Tibial nerve (tissue), 4 donors: Measurements from ENCODE around the gene ARHGEF5. TPM values are rescaled to one million over a fixed set of nuclear protein-coding genes. Genes with fewer than 3 reads are reported as not detected.
"Not testable (repeated sequence)": the region's sequence is repeated elsewhere in the genome, so short reads cannot be mapped to it uniquely, and the experiment has no call there.

Experiments
- DNase-seq, 2 donors: peaks; one replicate each; pipeline ENCODE4 v3.0.0-alpha.2; 2019; ENCODE audit warnings: low spot score in 2 of 2
- H3K27ac ChIP-seq, 4 donors: fragments of 200-600 bp; sonication (generic) in 3 of 4; one replicate each; pipeline ENCODE4 v1.5.1; 2017 to 2019; ENCODE audit warnings: mild to moderate bottlenecking in 1 of 4
- H3K27me3 ChIP-seq, 2 donors: fragments of 200-600 bp; sonication (generic) in 1 of 2; one replicate each; pipeline versions ENCODE4 v1.5.1 to v1.6.0; 2017 to 2019
- H3K36me3 ChIP-seq, 3 donors: fragments of 200-600 bp; sonication (generic); one replicate each; pipeline ENCODE4 v1.5.1; 2018 to 2019
- H3K4me1 ChIP-seq, 4 donors: fragments of 200-600 bp; sonication (generic) in 3 of 4; one replicate each; pipeline ENCODE4 v1.5.1; 2017 to 2019
- H3K4me3 ChIP-seq, 4 donors: fragments of 200-600 bp; sonication (generic) in 3 of 4; one replicate each; pipeline ENCODE4 v1.5.1; 2017 to 2019; ENCODE audit warnings: mild to moderate bottlenecking in 1 of 4, moderate library complexity in 1 of 4
- H3K9me3 ChIP-seq, 4 donors: fragments of 200-600 bp; sonication (generic) in 3 of 4; one replicate each; pipeline ENCODE4 v1.5.1; 2017 to 2019
- EP300 ChIP-seq, 2 donors: sonication (generic); formaldehyde crosslinking; IDR thresholded peaks; one replicate each; pipeline ENCODE4 v1.6.1; 2017; ENCODE audit warnings: antibody characterized with exemption in 2 of 2, mild to moderate bottlenecking in 1 of 2
- POLR2A ChIP-seq, 2 donors: fragments of 450-650 bp; IDR thresholded peaks; one replicate each; pipeline ENCODE4 v1.6.1; 2017; ENCODE audit warnings: antibody characterized with exemption in 2 of 2, mild to moderate bottlenecking in 2 of 2, moderate library complexity in 2 of 2
- WGBS, 2 donors: methylation state at CpG; one replicate each; pipeline ENCODE4 v1.1.5; 2018; 5-methylcytosine and 5-hydroxymethylcytosine counted together
- total RNA-seq, 4 donors: library from RNA; depleted of rRNA; stranded (reverse); fragments of >200 nt; gene quantifications; one replicate each; pipeline ENCODE4 v1.1.0, GENCODE V29; 2016
- TF ChIP-seq, protein P1 (sequence below), 5 experiments: fragments of 200-600 bp in 3 of 5; fragments of 450-650 bp in 2 of 5; sonication (generic) in 3 of 5; IDR thresholded peaks; one replicate each; pipeline ENCODE4 v1.5.1; 2016 to 2019; ENCODE audit warnings: antibody characterized with exemption in 5 of 5, mild to moderate bottlenecking in 3 of 5, moderate library complexity in 2 of 5

Gene ARHGEF5
- total RNA-seq, 4 donors from 2014 or later = 5.9 to 13.2 (median 10.4) TPM

DNA sequence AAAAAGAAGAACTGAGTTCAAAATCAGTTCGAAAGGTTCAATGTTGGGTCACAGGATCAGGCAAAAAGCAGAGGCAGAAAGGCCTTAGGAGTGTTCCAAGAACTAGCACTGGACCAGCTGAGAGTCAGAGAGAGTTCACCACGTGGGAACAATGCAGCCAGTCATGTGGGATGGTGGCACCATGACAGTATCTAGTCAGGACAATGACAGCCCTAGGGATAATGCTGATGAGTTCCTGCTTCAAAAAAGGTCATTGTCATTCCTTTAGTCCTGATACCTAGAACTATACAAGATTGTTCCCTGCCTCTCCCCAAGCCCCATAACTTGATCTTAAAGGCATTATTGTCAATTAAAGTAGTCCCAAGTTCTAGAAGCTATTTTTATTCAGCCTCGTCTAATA, 3.5 kb upstream of the ARHGEF5 start:
- not testable (repeated sequence) for DNase-seq, H3K9me3 ChIP-seq, H3K4me3 ChIP-seq, H3K27ac ChIP-seq, H3K4me1 ChIP-seq, H3K36me3 ChIP-seq, H3K27me3 ChIP-seq
- WGBS, 2 donors = 48 to 49% methylated on average over 1 to 2 of the region's 3 CpGs

DNA sequence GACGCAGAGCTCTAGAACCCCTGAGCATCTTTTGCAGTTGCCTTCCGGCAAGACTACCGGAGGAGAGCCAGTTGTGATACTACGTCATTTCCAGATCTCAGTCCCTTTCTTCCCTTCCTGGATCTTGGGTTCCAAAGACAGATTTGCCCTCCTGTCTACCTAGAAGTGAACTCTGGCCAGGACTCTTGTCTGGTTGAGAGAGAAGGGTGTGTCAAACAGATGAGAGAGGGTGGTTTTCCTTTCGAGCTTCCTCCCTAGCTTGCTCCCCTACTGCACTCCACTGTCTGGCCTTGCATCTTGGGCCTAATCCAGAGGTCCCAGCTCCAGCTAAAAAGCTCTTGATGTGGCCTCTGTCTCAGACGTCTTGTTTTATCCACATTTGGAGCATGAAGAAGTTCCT, 983 bp downstream of the ARHGEF5 start:
- WGBS, 2 donors = no CpG with 5 or more reads among the region's 6 CpGs
- not testable (repeated sequence) for H3K9me3 ChIP-seq, H3K27ac ChIP-seq, H3K4me1 ChIP-seq, H3K27me3 ChIP-seq, H3K36me3 ChIP-seq, H3K4me3 ChIP-seq, DNase-seq

DNA sequence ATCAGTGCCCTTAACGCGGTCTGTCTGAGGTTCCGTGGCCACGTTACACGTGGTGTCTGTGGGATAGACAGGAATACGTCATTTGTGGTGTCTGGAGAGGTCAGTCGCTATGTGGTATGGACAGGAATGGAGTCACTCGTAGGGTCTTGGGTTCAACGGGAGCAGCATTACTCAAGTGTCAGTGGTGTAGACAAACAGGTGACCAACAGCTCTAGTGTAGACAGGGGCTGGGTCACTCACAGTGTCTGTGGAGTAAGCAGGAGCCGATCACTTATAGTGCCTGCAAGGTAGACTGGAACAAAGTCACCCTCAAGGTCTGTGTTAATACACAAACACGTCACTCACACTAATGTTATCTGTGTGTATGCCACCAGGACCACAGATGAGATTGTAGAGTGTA, 1.7 kb downstream of the ARHGEF5 start:
- H3K36me3 ChIP-seq, H3K27me3 ChIP-seq, H3K27ac ChIP-seq, H3K9me3 ChIP-seq, H3K4me3 ChIP-seq, DNase-seq, H3K4me1 ChIP-seq: not testable (repeated sequence)
- 98 to 100% methylated on average over 1 to 2 of the region's 11 CpGs for WGBS, 2 donors

- H3K27ac ChIP-seq, H3K9me3 ChIP-seq, DNase-seq, H3K4me1 ChIP-seq, H3K27me3 ChIP-seq, H3K4me3 ChIP-seq, H3K36me3 ChIP-seq: not testable (repeated sequence)
- WGBS, 2 donors = no CpG with 5 or more reads among the region's 3 CpGs
Observed at GRCh38 chr7:144362061-144362460, 6.9 kb downstream of the ARHGEF5 start.

DNA sequence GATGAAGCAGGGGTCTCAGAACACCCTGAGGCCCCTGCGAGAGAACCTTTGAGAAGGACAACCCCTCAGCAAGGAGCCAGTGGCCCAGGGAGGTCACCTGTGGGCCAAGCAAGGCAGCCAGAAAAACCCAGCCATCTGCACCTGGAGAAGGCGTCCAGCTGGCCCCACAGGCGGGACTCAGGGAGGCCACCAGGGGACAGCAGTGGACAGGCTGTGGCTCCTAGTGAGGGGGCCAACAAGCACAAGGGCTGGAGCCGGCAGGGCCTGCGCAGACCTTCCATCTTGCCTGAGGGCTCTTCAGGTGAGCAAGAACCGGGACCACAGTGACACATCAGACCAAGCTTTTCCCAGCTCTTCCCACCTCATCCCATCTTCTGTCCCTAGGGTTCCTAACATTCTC, 10.3 kb downstream of the ARHGEF5 start:
- DNase-seq, H3K4me1 ChIP-seq, H3K36me3 ChIP-seq, H3K9me3 ChIP-seq, H3K27ac ChIP-seq, H3K4me3 ChIP-seq, H3K27me3 ChIP-seq: not testable (repeated sequence)
- WGBS, 2 donors = no CpG with 5 or more reads among the region's 6 CpGs

DNA sequence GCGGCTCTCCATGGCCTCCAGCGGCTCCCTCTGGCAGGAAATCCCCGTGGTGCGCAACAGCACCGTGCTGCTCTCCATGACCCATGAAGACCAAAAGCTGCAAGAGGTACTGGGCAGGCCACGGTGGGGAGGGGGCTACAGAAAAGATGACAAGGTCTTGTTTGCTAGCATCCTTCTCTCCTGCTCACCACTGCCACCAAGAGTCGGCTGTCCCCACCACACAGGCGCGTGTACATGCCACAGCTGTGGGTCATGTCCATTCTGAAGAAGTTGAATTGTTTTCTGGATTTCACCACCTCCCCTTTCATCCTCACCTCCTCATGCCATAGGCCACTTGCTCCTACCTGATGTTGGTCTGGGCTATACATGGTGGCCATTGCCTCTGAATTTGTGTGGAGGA, 12.0 kb downstream of the ARHGEF5 start:
- not testable (repeated sequence) for H3K36me3 ChIP-seq, H3K4me3 ChIP-seq, H3K9me3 ChIP-seq, H3K27me3 ChIP-seq, H3K27ac ChIP-seq, DNase-seq, H3K4me1 ChIP-seq
- no CpG with 5 or more reads among the region's 9 CpGs for WGBS, 2 donors

DNA sequence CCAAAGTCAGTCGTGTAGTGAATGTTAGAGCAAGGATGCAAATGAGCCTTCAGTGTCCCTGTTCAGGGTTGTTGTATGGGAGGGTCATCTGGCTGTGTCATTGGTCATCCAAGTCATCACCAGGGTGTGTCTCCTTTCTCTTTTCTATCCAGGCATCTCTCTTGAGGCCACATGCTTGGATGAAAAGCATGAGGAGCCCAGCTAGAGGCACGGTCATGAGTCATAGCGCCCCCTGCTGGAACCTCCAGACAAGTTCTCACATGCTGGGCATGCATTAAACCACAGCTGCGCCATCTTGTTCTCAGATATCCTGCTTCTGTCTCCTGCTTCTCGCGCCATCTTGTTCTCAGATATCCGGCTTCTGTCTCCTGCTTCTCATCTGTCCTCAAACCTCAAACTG, 14.0 kb downstream of the ARHGEF5 start:
- not testable (repeated sequence) for DNase-seq, H3K4me3 ChIP-seq, H3K27me3 ChIP-seq, H3K9me3 ChIP-seq, H3K36me3 ChIP-seq, H3K4me1 ChIP-seq, H3K27ac ChIP-seq
- WGBS, 2 donors = 96 to 100% methylated on average over 4 of the region's 7 CpGs

- Histone ChIP-seq H3K36me3 (peaks cover 0 to 37% (median 0%) of the 10 kb centered on the region in 3 donors), H3K27ac (no peak overlapping the region), H3K27me3 (no peaks in the 10 kb centered on the region), H3K9me3 (no peaks in the 10 kb centered on the region), H3K4me3 (no peak overlapping the region), H3K4me1 (no peaks in the 10 kb centered on the region)
- DNase-seq = no peak
- 89 to 96% methylated on average over 9 of the region's 9 CpGs for WGBS, 2 donors
- TF ChIP-seq POLR2A (IDR thresholded peaks at IDR 0.05) = no peak
- TF ChIP-seq EP300 (IDR thresholded peaks at IDR 0.05) = no peak
- TF ChIP-seq, protein P1, sequence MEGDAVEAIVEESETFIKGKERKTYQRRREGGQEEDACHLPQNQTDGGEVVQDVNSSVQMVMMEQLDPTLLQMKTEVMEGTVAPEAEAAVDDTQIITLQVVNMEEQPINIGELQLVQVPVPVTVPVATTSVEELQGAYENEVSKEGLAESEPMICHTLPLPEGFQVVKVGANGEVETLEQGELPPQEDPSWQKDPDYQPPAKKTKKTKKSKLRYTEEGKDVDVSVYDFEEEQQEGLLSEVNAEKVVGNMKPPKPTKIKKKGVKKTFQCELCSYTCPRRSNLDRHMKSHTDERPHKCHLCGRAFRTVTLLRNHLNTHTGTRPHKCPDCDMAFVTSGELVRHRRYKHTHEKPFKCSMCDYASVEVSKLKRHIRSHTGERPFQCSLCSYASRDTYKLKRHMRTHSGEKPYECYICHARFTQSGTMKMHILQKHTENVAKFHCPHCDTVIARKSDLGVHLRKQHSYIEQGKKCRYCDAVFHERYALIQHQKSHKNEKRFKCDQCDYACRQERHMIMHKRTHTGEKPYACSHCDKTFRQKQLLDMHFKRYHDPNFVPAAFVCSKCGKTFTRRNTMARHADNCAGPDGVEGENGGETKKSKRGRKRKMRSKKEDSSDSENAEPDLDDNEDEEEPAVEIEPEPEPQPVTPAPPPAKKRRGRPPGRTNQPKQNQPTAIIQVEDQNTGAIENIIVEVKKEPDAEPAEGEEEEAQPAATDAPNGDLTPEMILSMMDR (IDR thresholded peaks at IDR 0.05) = no peak
Observed at GRCh38 chr7:144378651-144379050, 23.4 kb downstream of the ARHGEF5 start.

GRCh38 chr7:144379776-144380384, 24.7 kb downstream of the ARHGEF5 start:
- Histone ChIP-seq H3K9me3 (no peaks in the 10 kb centered on the region), H3K4me1 (no peaks in the 10 kb centered on the region), H3K4me3 (no peak overlapping the region), H3K27ac (no peak overlapping the region), H3K27me3 (no peaks in the 10 kb centered on the region), H3K36me3 (peaks cover 0 to 37% (median 0%) of the 10 kb centered on the region in 3 donors)
- no peak for DNase-seq
- no peak for TF ChIP-seq EP300 (IDR thresholded peaks at IDR 0.05)
- TF ChIP-seq, protein P1 (IDR thresholded peaks at IDR 0.05) = no peak
- no peak for TF ChIP-seq POLR2A (IDR thresholded peaks at IDR 0.05)
- 94 to 95% methylated on average over 11 of the region's 11 CpGs for WGBS, 2 donors
